ENCODE measurements around the gene STXBP2. TPM values are rescaled to one million over a fixed set of nuclear protein-coding genes. Genes with fewer than 3 reads are reported as not detected.

STXBP2 gene
- total and polyA plus RNA-seq, 9 of the 15 experiments (the other 6 are each of a cell fraction or from before 2014, with no cell fraction given): 2.5 to 163 (median 71.3) TPM

DNA sequence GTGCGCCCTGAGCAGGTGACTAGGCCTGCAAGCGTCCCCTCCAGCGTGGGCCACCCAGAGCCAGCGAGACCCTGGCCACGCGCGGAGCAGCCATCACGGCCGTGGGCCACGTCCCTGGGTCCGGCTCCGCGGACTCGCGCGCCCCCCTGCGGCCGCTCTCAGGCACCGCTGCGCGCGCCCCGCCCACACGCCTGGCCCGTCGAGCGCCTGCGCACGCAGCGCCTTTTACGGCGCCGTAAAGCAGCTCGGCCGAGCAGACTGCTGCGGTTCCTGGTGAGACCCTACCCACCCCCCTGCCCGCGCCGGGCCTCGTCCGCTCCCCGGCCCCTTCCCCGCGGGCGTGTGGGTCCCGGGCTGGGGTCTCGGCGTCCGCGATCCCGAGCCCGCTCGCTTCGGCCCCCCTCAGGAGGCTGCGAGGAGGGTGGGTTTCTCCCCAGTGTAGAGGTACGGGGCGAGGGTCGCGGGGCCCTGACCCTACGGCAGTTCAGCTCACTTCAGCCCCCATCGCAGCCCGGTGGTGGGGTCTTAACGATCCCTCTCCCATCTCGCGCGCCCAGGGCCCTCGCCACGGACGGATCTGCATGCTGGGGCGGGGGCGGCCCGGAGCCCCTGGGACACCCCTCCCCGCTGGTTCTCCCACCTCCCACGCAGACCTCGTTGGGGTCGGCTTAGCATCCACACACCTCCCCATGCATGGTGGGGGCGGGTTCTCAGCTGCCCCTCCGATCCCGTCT, 43.9 kb downstream of the STXBP2 start, which contains the start of gene TRAPPC5 (continued):
- no peak for TF ChIP-seq TGIF2 (CRISPR knock-in tag; IDR thresholded peaks at IDR 0.05)
- no peak for TF ChIP-seq ZNF75A (CRISPR knock-in tag; IDR thresholded peaks at IDR 0.05)
- no peak for TF ChIP-seq ASH1L (IDR thresholded peaks at IDR 0.05; ENCODE audit: borderline replicate concordance, low read depth, partially characterized antibody)
- no peak for TF ChIP-seq HDAC8 (tag; IDR thresholded peaks at IDR 0.05)
- TF ChIP-seq ZSCAN32 (CRISPR knock-in tag; IDR thresholded peaks at IDR 0.05): no peak
- no peak for TF ChIP-seq HNRNPH1 (optimal IDR thresholded peaks at IDR 0.05; ENCODE audit: low read depth, low read length)
- TF ChIP-seq L3MBTL2 (IDR thresholded peaks at IDR 0.05): peak; percentile 81; the same call in 1 of the 2 replicates
- no peak for TF ChIP-seq CBX3 (IDR thresholded peaks at IDR 0.05; ENCODE audit: borderline replicate concordance in 1 of 2, low read length in 2 of 2)
- TF ChIP-seq DIDO1 (tag; IDR thresholded peaks at IDR 0.05; ENCODE audit: low read depth): no peak
- TF ChIP-seq PTTG1 (tag; IDR thresholded peaks at IDR 0.05; ENCODE audit: low read depth): no peak
- TF ChIP-seq ZNF212 (CRISPR knock-in tag; IDR thresholded peaks at IDR 0.05): no peak
- TF ChIP-seq CCAR2 (IDR thresholded peaks at IDR 0.05; ENCODE audit: low read depth, low read length): no peak
- TF ChIP-seq IFI16 (CRISPR knock-in tag; IDR thresholded peaks at IDR 0.05): no peak
- no peak for TF ChIP-seq GTF2E2 (tag; IDR thresholded peaks at IDR 0.05)
- no peak for TF ChIP-seq POLR3G (IDR thresholded peaks at IDR 0.05; ENCODE audit: extremely low read depth, insufficient read length, insufficient replicate concordance)
- TF ChIP-seq, protein P1, sequence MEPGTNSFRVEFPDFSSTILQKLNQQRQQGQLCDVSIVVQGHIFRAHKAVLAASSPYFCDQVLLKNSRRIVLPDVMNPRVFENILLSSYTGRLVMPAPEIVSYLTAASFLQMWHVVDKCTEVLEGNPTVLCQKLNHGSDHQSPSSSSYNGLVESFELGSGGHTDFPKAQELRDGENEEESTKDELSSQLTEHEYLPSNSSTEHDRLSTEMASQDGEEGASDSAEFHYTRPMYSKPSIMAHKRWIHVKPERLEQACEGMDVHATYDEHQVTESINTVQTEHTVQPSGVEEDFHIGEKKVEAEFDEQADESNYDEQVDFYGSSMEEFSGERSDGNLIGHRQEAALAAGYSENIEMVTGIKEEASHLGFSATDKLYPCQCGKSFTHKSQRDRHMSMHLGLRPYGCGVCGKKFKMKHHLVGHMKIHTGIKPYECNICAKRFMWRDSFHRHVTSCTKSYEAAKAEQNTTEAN (CRISPR knock-in tag; IDR thresholded peaks at IDR 0.05): no peak
- peak; percentile 54 for TF ChIP-seq TBP (optimal IDR thresholded peaks at IDR 0.05; ENCODE audit: low read depth, low read length)
- TF ChIP-seq, protein P2, sequence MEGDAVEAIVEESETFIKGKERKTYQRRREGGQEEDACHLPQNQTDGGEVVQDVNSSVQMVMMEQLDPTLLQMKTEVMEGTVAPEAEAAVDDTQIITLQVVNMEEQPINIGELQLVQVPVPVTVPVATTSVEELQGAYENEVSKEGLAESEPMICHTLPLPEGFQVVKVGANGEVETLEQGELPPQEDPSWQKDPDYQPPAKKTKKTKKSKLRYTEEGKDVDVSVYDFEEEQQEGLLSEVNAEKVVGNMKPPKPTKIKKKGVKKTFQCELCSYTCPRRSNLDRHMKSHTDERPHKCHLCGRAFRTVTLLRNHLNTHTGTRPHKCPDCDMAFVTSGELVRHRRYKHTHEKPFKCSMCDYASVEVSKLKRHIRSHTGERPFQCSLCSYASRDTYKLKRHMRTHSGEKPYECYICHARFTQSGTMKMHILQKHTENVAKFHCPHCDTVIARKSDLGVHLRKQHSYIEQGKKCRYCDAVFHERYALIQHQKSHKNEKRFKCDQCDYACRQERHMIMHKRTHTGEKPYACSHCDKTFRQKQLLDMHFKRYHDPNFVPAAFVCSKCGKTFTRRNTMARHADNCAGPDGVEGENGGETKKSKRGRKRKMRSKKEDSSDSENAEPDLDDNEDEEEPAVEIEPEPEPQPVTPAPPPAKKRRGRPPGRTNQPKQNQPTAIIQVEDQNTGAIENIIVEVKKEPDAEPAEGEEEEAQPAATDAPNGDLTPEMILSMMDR (IDR thresholded peaks at IDR 0.05 in 2 of 3, conservative IDR thresholded peaks at IDR 0.05 in 1 of 3; ENCODE audit: insufficient read depth in 2 of 3, low read depth in 1 of 3, low read length in 3 of 3): peak; percentile 84 to 94 (median 92)
- TF ChIP-seq, protein P3, sequence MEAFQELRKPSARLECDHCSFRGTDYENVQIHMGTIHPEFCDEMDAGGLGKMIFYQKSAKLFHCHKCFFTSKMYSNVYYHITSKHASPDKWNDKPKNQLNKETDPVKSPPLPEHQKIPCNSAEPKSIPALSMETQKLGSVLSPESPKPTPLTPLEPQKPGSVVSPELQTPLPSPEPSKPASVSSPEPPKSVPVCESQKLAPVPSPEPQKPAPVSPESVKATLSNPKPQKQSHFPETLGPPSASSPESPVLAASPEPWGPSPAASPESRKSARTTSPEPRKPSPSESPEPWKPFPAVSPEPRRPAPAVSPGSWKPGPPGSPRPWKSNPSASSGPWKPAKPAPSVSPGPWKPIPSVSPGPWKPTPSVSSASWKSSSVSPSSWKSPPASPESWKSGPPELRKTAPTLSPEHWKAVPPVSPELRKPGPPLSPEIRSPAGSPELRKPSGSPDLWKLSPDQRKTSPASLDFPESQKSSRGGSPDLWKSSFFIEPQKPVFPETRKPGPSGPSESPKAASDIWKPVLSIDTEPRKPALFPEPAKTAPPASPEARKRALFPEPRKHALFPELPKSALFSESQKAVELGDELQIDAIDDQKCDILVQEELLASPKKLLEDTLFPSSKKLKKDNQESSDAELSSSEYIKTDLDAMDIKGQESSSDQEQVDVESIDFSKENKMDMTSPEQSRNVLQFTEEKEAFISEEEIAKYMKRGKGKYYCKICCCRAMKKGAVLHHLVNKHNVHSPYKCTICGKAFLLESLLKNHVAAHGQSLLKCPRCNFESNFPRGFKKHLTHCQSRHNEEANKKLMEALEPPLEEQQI (IDR thresholded peaks at IDR 0.05): no peak
- TF ChIP-seq ETV1 (tag; conservative IDR thresholded peaks at IDR 0.05; ENCODE audit: low read depth): no peak
- TF ChIP-seq MYBL2 (IDR thresholded peaks at IDR 0.05; ENCODE audit: low read depth): no peak
- no peak for TF ChIP-seq MYBL2 (CRISPR knock-in tag; IDR thresholded peaks at IDR 0.05; ENCODE audit: borderline replicate concordance)
- no peak for TF ChIP-seq RHOXF2B (CRISPR knock-in tag; conservative IDR thresholded peaks at IDR 0.05)
- TF ChIP-seq ZNF408 (CRISPR knock-in tag; IDR thresholded peaks at IDR 0.05; ENCODE audit: low read depth): no peak
- no peak for TF ChIP-seq TEAD1 (CRISPR knock-in tag; IDR thresholded peaks at IDR 0.05)
